GM12864 (cell line): Measurements from ENCODE around the gene DCTD.
A peak's percentile ranks its signal among the peaks of the same experiment; 100 is the strongest.

ENCODE experiments used
- DNase-seq: peaks from one replicate; pipeline ENCODE4 v3.0.0-alpha.2; 2011; ENCODE audit warnings: low read depth
- H3K4me3 ChIP-seq: 2 replicates; pipeline ENCODE4 v1.5.1; 2011; ENCODE audit warnings: mild to moderate bottlenecking, low read depth, low read length, control low read depth
- TF ChIP-seq, protein P1 (sequence below): IDR thresholded peaks from 2 replicates; pipeline ENCODE4 v1.5.1; 2011; ENCODE audit warnings: low read depth, mild to moderate bottlenecking, moderate library complexity, low read length, control low read depth, inconsistent platforms; ENCODE audit errors: missing control alignments

The DCTD gene

DNA sequence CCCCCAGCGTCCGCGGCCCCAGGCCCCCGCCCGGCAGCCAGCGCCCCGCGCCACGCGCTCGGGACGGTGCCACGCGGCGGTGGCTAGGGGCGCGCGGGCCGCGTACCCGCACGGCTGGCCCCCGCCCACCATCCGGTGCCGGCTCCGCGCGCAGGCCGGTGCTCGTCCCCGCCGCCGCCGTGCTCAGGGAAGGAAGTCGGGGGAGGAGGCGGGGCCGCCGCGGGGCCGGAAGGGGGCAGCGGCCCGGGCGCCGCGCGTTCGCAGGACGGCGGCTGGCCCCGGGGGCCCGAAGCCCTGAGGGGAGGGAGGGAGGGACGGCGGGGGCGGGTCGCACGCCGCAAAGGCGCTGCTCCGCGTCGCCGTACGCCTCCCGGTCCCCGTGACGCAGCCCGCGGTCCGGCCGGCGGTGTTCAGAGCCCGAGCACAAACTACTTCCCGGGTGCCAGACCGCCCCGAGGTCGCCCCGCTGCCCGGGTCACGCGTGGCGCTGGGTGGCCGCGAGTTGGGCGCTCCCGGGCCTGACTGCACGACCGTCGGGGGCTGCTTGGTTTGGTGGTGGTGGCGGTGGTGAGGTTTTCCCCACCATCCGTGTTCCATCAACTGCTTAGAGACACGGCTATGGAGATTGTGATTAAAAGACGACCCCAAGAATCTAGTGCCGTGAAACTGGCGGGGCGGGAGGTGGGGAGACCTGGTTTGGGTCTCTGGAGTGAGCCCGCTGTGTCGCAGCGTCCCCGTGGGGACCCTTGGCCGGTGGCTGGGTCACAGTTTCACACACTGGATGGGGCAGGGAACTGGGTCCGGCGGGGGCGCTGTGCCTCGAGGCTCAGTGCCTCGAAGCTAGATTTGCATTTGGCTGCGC, at the start of gene DCTD:
TSS of gene DCTD (minus strand) at position 205 of the 862 bp plus-strand sequence. CDS start 1,818 bp downstream, outside the sequence.
- peak; percentile 19 for DNase-seq
- TF ChIP-seq, protein P1, sequence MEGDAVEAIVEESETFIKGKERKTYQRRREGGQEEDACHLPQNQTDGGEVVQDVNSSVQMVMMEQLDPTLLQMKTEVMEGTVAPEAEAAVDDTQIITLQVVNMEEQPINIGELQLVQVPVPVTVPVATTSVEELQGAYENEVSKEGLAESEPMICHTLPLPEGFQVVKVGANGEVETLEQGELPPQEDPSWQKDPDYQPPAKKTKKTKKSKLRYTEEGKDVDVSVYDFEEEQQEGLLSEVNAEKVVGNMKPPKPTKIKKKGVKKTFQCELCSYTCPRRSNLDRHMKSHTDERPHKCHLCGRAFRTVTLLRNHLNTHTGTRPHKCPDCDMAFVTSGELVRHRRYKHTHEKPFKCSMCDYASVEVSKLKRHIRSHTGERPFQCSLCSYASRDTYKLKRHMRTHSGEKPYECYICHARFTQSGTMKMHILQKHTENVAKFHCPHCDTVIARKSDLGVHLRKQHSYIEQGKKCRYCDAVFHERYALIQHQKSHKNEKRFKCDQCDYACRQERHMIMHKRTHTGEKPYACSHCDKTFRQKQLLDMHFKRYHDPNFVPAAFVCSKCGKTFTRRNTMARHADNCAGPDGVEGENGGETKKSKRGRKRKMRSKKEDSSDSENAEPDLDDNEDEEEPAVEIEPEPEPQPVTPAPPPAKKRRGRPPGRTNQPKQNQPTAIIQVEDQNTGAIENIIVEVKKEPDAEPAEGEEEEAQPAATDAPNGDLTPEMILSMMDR: peak; percentile 66
- peak within 1 kb of the TSS; percentile 57 for H3K4me3 ChIP-seq

GRCh38 chr4:182960746-182961145, 43.6 kb upstream of the DCTD start:
- TF ChIP-seq, protein P1: no peak
- no peak overlapping the region for H3K4me3 ChIP-seq
- DNase-seq: no peak

DNA sequence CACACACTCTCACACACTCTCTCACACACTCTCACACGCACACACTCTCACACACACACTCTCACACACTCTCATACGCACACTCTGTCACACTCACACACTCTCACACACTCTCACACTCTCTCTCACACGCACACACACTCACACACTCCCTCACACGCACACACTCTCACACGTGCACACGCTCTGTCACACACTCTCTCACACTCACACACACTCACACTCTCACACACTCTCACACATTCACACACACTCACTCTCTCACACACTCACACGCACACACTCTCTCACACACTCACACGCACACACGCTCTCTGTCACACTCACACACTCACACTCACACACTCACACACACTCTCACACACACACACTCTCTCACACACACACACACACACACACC, 43.0 kb upstream of the DCTD start:
- TF ChIP-seq, protein P1: no peak
- DNase-seq: no peak
- no peak overlapping the region for H3K4me3 ChIP-seq

DNA sequence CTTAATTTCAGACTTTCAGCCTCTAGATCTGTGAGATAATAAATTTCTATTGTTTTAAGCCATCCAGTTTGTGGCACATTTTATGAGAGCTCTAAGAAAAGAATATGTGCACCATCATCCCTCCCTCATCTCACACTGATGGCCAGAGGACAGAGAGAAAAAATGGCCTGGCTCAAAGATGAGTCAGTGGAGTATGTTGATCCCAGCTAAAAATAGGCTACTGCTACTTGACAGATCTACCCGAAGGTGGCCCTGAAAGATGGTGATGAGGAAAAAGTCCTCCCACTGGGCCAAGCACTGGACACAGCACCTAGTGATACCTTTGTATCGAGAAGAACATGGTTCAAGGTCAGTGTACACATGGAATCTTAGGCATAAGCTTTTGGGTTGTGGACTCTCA, 38.2 kb upstream of the DCTD start:
- TF ChIP-seq, protein P1: no peak
- DNase-seq: no peak
- no peak overlapping the region for H3K4me3 ChIP-seq

DNA sequence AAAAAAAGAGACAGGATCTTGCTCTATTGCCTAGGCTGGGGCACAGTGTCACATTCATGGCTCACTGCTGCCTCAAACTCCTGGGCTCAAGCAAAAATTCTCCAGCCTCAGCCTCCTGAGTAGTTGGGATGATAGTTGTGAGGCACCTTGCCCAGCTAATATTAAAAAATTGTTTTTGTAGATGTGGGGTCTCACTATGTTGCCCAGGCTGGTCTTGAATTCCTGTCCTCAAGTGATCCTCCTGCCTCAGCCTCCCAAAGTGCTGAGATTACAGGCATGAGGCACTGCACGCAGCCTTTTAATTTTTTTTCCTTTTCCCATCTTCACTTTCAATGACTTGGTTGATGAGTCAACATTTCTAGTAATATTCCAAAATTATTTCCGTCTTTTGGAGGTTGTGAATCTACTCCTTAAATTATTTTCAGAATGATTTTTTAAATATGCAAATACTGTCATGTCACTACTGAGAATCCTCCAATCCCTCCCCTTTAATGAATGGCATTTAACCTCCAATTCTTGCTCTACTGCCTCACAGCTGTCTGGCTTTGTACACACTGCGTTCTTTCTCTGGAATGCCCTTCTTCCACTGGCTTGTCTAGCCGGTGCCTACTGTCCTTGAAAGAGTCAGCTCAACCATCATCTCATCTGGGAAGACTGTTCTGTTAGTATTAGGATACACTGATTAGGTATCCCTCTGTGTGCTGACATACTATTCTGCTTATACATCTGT, 27.5 kb upstream of the DCTD start:
- DNase-seq: no peak
- TF ChIP-seq, protein P1: no peak
- H3K4me3 ChIP-seq: no peak overlapping the region

DNA sequence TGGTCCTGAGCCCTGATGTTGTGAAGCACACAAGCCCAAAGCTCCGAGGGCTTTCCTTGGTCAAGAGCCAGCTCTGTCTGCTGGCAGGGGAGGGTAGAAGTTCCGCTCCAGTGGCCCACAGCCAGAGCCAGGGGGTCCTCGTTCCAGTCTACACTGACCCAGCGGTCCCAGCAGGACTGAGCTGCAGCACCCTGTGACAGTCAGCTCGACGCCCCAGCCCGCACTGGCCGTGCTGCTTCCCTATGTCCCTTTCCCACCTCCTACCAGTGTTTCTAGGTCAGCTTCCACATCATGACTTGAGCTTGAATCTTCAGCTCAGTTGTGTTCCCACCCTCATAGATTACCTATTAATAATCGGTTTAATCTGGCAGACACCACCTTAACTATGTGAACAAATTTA, 22.5 kb upstream of the DCTD start:
- no peak for DNase-seq
- no peak overlapping the region for H3K4me3 ChIP-seq
- TF ChIP-seq, protein P1: no peak
